Measurements from ENCODE around the gene TMEM150B. TPM values are rescaled to one million over a fixed set of nuclear protein-coding genes. Genes with fewer than 3 reads are reported as not detected.

TMEM150B gene
- total and polyA plus RNA-seq, 2 of the 13 experiments (the other 11 are each of a cell fraction or from before 2014, with no cell fraction given), result 1.3 to 1.8 TPM

DNA sequence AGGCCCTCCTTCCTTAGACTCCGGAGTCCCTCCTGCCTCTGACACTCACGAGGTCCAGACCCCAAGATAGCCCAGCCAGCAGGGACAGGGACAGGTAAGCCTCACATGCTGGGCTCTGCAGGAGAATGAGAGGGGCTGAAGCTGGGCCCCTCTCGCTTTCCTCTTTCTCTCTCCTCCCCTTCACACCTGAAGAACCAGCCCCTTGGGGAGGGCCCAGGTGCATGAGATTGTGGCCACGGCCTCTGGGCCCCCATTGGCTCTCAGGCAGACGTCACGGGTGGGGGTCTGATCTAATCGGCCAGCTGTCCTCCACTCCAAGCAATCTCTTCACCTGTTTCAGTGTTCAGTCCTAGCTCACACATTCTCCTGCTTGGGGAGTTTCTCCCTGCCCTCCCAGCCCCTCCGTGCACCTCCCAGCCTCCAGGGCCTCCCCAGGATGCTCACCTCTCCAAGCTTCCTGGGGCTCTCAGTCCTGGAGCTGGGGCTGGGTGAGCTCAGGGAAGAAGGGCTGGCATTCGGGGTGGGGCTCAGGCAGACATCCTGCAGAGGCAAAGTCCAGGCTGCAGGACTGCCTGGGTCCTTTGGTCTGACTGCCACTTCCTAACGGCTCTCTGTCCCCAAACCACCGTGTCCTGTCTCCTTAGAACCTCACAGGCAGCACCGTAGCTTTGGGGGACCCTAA lies 2.8 kb downstream of the TMEM150B start (continued):
- peak; percentile 99 for TF ChIP-seq ZNF780A (CRISPR knock-in tag; IDR thresholded peaks at IDR 0.05)

DNA sequence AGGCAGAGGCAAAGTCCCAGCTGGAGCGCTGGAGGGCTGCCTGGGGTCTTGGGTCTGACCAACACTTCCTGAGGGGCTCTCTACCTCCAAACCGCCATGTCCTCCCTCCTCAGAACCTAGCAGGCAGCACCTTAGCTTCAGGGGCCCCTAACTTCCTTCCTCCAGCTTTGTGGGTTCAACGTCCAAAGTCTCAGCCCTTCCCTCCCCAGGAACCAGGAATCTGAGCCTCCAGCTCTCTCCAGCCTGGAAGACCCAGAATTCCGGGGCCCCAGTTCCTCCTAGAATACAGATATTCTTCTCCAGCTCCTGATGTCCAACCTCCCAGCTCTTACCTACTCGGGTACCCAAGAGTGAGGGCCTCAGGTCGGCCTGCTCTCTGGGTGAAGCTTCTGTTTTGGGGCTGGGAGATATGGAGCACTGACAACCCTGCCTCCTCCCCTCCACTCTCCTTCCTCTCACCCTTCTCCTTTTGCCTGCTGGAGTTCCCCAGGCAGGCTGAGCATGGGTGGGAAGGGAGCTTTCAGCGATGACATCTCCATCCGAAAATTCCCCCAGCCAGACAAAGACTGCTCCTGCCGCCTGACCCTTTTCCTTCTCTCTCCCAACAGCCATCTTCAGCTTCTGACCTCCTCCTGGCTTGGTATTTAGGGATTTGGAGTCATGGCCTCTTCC lies 3.5 kb downstream of the TMEM150B start:
- Histone ChIP-seq H3K4me2 (ENCODE audit: low read depth, low read length) (peak overlapping the region; percentile 62), H3K27ac (ENCODE audit: extremely low read length, insufficient read depth, low read length) (no peak overlapping the region), H2AFZ (ENCODE audit: low read length) (no peak overlapping the region), H3K4me3 (replicated peaks in 1 of 3; ENCODE audit: insufficient read depth in 1 of 3, low read depth in 2 of 3, low read length in 3 of 3) (peak overlapping the region in 1 of 3 experiments; percentile 21; a peak in 1 of 6 replicates), H3K4me1 (ENCODE audit: insufficient read depth, low read length) (peaks cover 40% of the 10 kb centered on the region), H3K79me2 (ENCODE audit: insufficient read depth, low read length) (no peaks in the 10 kb centered on the region), H3K9me3 (ENCODE audit: low read length) (no peaks in the 10 kb centered on the region), H4K20me1 (ENCODE audit: insufficient read depth, low read length) (no peaks in the 10 kb centered on the region), H3K36me3 (replicated peaks in 1 of 2; ENCODE audit: control insufficient read depth in 1 of 2, insufficient read depth in 2 of 2, low read length in 2 of 2) (no peaks in the 10 kb centered on the region), H3K27me3 (ENCODE audit: control insufficient read depth in 1 of 2, insufficient read depth in 2 of 2, low read length in 2 of 2) (no peaks in the 10 kb centered on the region; a peak in 1 of 5 replicates), H3K9ac (ENCODE audit: insufficient read depth, low read depth, low read length) (no peak overlapping the region)
- DNase-seq (ENCODE audit: low spot score) (no peak), FAIRE-seq (no peak), ATAC-seq (peak; percentile 17; the same call in 2 of the 3 replicates)
- ChIA-PET POLR2A (interaction anchor here (1.1 to 2.1 kb wide), 6 partner anchors 9 to 86 kb away, joined by 4 to 11 read pairs (median 6); partner anchors contain the start of genes KMT5C and UBE2S), CTCF (ENCODE audit: low intra/inter-chr PET ratio, low total read pairs) (no interaction called here)
- WGBS (ENCODE audit: low lambda C conversion rate), result 30% methylated on average over 6 of the region's 9 CpGs
- no TSS peak for BruUV-seq (replicated peaks)
- intact Hi-C loops (cut with micrococcal nuclease; ENCODE audit: unreplicated experiment), result no loop called here
- in situ Hi-C loops (cut with HindIII; ENCODE audit: extremely low pct_ligation_motif_present, low pct_unique_long_range_greater_than_20kb), result no loop called here
- TF ChIP-seq, protein P1, sequence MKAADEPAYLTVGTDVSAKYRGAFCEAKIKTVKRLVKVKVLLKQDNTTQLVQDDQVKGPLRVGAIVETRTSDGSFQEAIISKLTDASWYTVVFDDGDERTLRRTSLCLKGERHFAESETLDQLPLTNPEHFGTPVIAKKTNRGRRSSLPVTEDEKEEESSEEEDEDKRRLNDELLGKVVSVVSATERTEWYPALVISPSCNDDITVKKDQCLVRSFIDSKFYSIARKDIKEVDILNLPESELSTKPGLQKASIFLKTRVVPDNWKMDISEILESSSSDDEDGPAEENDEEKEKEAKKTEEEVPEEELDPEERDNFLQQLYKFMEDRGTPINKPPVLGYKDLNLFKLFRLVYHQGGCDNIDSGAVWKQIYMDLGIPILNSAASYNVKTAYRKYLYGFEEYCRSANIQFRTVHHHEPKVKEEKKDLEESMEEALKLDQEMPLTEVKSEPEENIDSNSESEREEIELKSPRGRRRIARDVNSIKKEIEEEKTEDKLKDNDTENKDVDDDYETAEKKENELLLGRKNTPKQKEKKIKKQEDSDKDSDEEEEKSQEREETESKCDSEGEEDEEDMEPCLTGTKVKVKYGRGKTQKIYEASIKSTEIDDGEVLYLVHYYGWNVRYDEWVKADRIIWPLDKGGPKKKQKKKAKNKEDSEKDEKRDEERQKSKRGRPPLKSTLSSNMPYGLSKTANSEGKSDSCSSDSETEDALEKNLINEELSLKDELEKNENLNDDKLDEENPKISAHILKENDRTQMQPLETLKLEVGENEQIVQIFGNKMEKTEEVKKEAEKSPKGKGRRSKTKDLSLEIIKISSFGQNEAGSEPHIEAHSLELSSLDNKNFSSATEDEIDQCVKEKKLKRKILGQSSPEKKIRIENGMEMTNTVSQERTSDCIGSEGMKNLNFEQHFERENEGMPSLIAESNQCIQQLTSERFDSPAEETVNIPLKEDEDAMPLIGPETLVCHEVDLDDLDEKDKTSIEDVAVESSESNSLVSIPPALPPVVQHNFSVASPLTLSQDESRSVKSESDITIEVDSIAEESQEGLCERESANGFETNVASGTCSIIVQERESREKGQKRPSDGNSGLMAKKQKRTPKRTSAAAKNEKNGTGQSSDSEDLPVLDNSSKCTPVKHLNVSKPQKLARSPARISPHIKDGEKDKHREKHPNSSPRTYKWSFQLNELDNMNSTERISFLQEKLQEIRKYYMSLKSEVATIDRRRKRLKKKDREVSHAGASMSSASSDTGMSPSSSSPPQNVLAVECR (CRISPR knock-in tag; IDR thresholded peaks at IDR 0.05; ENCODE audit: borderline replicate concordance), result 0 out of 2 replicates have a peak, but pooled peaks have one; percentile 3
- 0 out of 2 replicates have a peak, but pooled peaks have one; percentile 30 for TF ChIP-seq ZNF263 (CRISPR knock-in tag; IDR thresholded peaks at IDR 0.05)
- TF ChIP-seq SETDB1 (CRISPR knock-in tag; IDR thresholded peaks at IDR 0.05; ENCODE audit: borderline replicate concordance), result no peak
- no peak for TF ChIP-seq FOXO1 (CRISPR knock-in tag; IDR thresholded peaks at IDR 0.05)
- no peak for TF ChIP-seq JUND (CRISPR knock-in tag; IDR thresholded peaks at IDR 0.05)
- TF ChIP-seq NFKB2 (CRISPR knock-in tag; IDR thresholded peaks at IDR 0.05; ENCODE audit: borderline replicate concordance), result no peak
- TF ChIP-seq, protein P2, sequence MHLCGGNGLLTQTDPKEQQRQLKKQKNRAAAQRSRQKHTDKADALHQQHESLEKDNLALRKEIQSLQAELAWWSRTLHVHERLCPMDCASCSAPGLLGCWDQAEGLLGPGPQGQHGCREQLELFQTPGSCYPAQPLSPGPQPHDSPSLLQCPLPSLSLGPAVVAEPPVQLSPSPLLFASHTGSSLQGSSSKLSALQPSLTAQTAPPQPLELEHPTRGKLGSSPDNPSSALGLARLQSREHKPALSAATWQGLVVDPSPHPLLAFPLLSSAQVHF (CRISPR knock-in tag; IDR thresholded peaks at IDR 0.05), result no peak
- TF ChIP-seq ZNF451 (CRISPR knock-in tag; IDR thresholded peaks at IDR 0.05), result no peak
- TF ChIP-seq NFE2L2 (IDR thresholded peaks at IDR 0.05; ENCODE audit: low read length), result no peak
- no peak for TF ChIP-seq ZNF563 (CRISPR knock-in tag; IDR thresholded peaks at IDR 0.05)
- TF ChIP-seq PTBP1 (IDR thresholded peaks at IDR 0.05; ENCODE audit: low read depth, low read length, poor library complexity, severe bottlenecking), result no peak
- TF ChIP-seq, protein P3, sequence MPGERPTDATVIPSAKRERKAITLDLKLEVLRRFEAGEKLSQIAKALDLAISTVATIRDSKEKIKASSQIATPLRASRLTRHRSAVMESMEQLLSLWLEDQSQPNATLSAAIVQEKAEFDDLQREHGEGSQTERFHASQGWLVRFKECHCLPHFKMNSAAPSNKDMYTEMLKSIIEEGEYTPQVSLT (CRISPR knock-in tag; IDR thresholded peaks at IDR 0.05; ENCODE audit: borderline replicate concordance, low read depth), result no peak
- no peak for TF ChIP-seq ZNF562 (CRISPR knock-in tag; IDR thresholded peaks at IDR 0.05; ENCODE audit: borderline replicate concordance)
- TF ChIP-seq MTA1 (CRISPR knock-in tag; IDR thresholded peaks at IDR 0.05; ENCODE audit: borderline replicate concordance), result no peak
- no peak for TF ChIP-seq GTF3A (CRISPR knock-in tag; conservative IDR thresholded peaks at IDR 0.05)

Data from HepG2 (cell line).